K562 (cell line): ENCODE data around the gene C22orf39. TPM values are rescaled to one million over a fixed set of nuclear protein-coding genes. Genes with fewer than 3 reads are reported as not detected.

ENCODE experiments used
- ATAC-seq: fragments of 200-7000 bp; cut with Tn5 transposase; 3 replicates; pipeline ENCODE4 v1.9.1; 2020; ENCODE audit warnings: moderate library complexity
- BruUV-seq: library from RNA; stranded (reverse); fragments of 400-500 nt; replicated peaks from 2 replicates; lab custom pipeline; 2021; lab: Mats Ljungman, UMichigan
- CTCF ChIA-PET: fragments of 300-600 bp; formaldehyde crosslinking; extraction: SDS; loops from one replicate; lab custom pipeline; 2021; ENCODE audit warnings: low intra/inter-chr PET ratio; lab: Yijun Ruan, JAX
- POLR2A ChIA-PET: fragments of 300-600, 350-650 bp; sonication (Branson Sonifier 250); formaldehyde crosslinking; extraction: SDS; loops from one replicate; lab custom pipeline; 2021; ENCODE audit warnings: antibody characterized with exemption, inconsistent platforms; lab: Yijun Ruan, JAX
- DNase-seq, 4 experiments: peaks; one replicate each; pipeline versions ENCODE4 v3.0.0 to v3.0.0-alpha.2; 2011 to 2018; ENCODE audit warnings: low spot score in 3 of 4, mixed read lengths in 3 of 4; ENCODE audit errors: extremely low read depth in 1 of 4
- FAIRE-seq: peaks from 2 replicates; lab custom pipeline; 2011; peaks lifted over from hg19 to GRCh38; lab: Jason Lieb, UNC
- H2AFZ ChIP-seq: 2 replicates; pipeline ENCODE4 v1.6.0; 2011; ENCODE audit warnings: low read depth, low read length, control low read depth, inconsistent platforms
- H3K27ac ChIP-seq: fragments of 200-600 bp; 3 replicates; pipeline ENCODE4 v1.8.0; 2011; ENCODE audit warnings: low read depth, mild to moderate bottlenecking, control low read depth, inconsistent platforms, low read length, moderate library complexity, mixed read lengths; ENCODE audit errors: extremely low read depth
- H3K27me3 ChIP-seq, 2 experiments: fragments of 300-600 bp in 1 of 2; 2 replicates in 1 of 2; 3 replicates in 1 of 2; pipeline versions ENCODE4 v1.6.0 to v1.8.0; 2011; ENCODE audit warnings: inconsistent platforms in 2 of 2, low read length in 2 of 2, mild to moderate bottlenecking in 1 of 2, mixed read lengths in 1 of 2, moderate library complexity in 1 of 2; ENCODE audit not compliant: control insufficient read depth in 2 of 2, insufficient read depth in 2 of 2
- H3K36me3 ChIP-seq: fragments of 300-600 bp; 3 replicates; pipeline ENCODE4 v1.8.0; 2011; ENCODE audit warnings: mild to moderate bottlenecking, low read length, inconsistent platforms; ENCODE audit not compliant: control insufficient read depth, insufficient read depth
- H3K4me1 ChIP-seq, 2 experiments: fragments of 200-600 bp in 1 of 2; replicated peaks in 1 of 2; 2 replicates in 1 of 2; 3 replicates in 1 of 2; pipeline versions ENCODE4 v1.5.1 to v1.8.0; 2011; ENCODE audit warnings: inconsistent platforms in 2 of 2, low read length in 2 of 2, mild to moderate bottlenecking in 1 of 2, mixed read lengths in 1 of 2, moderate library complexity in 1 of 2; ENCODE audit not compliant: control insufficient read depth in 2 of 2, insufficient read depth in 2 of 2
- H3K4me2 ChIP-seq: 2 replicates; pipeline ENCODE4 v1.6.1; 2011; ENCODE audit warnings: low read length, control low read depth, inconsistent platforms, mixed read lengths; ENCODE audit not compliant: insufficient read depth
- H3K4me3 ChIP-seq: fragments of 200-600 bp; sonication (generic), shearing (Covaris generic); 2 replicates; pipeline ENCODE4 v1.5.1; 2016; ENCODE audit warnings: control low read depth, inconsistent platforms
- H3K79me2 ChIP-seq: fragments of 200-600 bp; 3 replicates; pipeline ENCODE4 v1.8.0; 2011; ENCODE audit warnings: low read length, inconsistent platforms; ENCODE audit not compliant: control insufficient read depth, insufficient read depth
- H3K9ac ChIP-seq, 2 experiments: 2 replicates each; pipeline versions ENCODE4 v1.6.0 to v1.6.1; 2011; ENCODE audit warnings: low read depth in 2 of 2, low read length in 2 of 2, control low read depth in 1 of 2, inconsistent platforms in 1 of 2, mild to moderate bottlenecking in 1 of 2, mixed read lengths in 1 of 2; ENCODE audit not compliant: insufficient read depth in 1 of 2
- H3K9me1 ChIP-seq: one replicate; pipeline ENCODE4 v1.6.0; 2011; ENCODE audit warnings: inconsistent platforms, mild to moderate bottlenecking, low read length, moderate library complexity; ENCODE audit not compliant: control insufficient read depth, insufficient read depth
- H3K9me3 ChIP-seq: replicated peaks from 2 replicates; pipeline ENCODE4 v1.5.1; 2011; ENCODE audit warnings: low read depth, low read length, inconsistent platforms; ENCODE audit not compliant: control insufficient read depth, insufficient read depth
- H4K20me1 ChIP-seq: replicated peaks from 2 replicates; pipeline ENCODE4 v1.6.1; 2011; ENCODE audit warnings: low read length, inconsistent platforms, mixed read lengths; ENCODE audit not compliant: control insufficient read depth, insufficient read depth
- FOXK2 ChIP-seq, 2 experiments: fragments of 450-650 bp; IDR thresholded peaks in 1 of 2; conservative IDR thresholded peaks in 1 of 2; 2 replicates each; pipeline ENCODE4 v1.6.1; 2016; ENCODE audit warnings: low read depth in 2 of 2, mild to moderate bottlenecking in 1 of 2
- GTF2A2 ChIP-seq: IDR thresholded peaks from 2 replicates; pipeline ENCODE4 v1.6.1; 2016; ENCODE audit warnings: mild to moderate bottlenecking, missing genetic modification characterization, missing compliant biosample characterization
- MECOM ChIP-seq: fragments of 250-450 bp; sonication (Bioruptor Pico); IDR thresholded peaks from 2 replicates; pipeline ENCODE4 v1.8.0; 2022; ENCODE audit warnings: inconsistent platforms
- POLR2AphosphoS5 ChIP-seq: IDR thresholded peaks from 2 replicates; pipeline ENCODE4 v1.6.1; 2011; ENCODE audit warnings: mild to moderate bottlenecking, low read depth, low read length, moderate library complexity; ENCODE audit not compliant: control insufficient read depth, insufficient read depth
- SNIP1 ChIP-seq: fragments of 450-650 bp; IDR thresholded peaks from 2 replicates; pipeline ENCODE4 v1.7.1; 2017; ENCODE audit warnings: low read depth, mild to moderate bottlenecking
- ZFX ChIP-seq: sonication (generic); formaldehyde crosslinking; IDR thresholded peaks from 2 replicates; pipeline ENCODE4 v1.8.0; 2022; ENCODE audit warnings: mild to moderate bottlenecking, missing genetic modification reagents, moderate library complexity
- ZNF3 ChIP-seq: fragments of 250-450 bp; sonication (Bioruptor Pico); IDR thresholded peaks from 2 replicates; pipeline ENCODE4 v1.5.0; 2021; ENCODE audit warnings: mild to moderate bottlenecking, moderate library complexity
- ZNF384 ChIP-seq: IDR thresholded peaks from 2 replicates; pipeline ENCODE4 v1.6.1; 2012; ENCODE audit warnings: low read depth, low read length, improper control_type of control experiment
- ZNF668 ChIP-seq: fragments of 250-450 bp; sonication (Bioruptor Pico); IDR thresholded peaks from 2 replicates; pipeline ENCODE4 v1.8.0; 2022; ENCODE audit warnings: mild to moderate bottlenecking, inconsistent platforms
- WGBS: fragments of 100-300 bp; shearing (Covaris generic); methylation state at CpG from one replicate; pipeline ENCODE4 v1.1.6; 2016; ENCODE audit warnings: low coverage, mixed read lengths; ENCODE audit not compliant: insufficient coverage; ENCODE audit errors: missing lambda C conversion rate; 5-methylcytosine and 5-hydroxymethylcytosine counted together
- in situ Hi-C: fragments of 300-500 bp; cut with MboI; formaldehyde crosslinking; loops from 4 replicates; pipeline ENCODE4 v1.15.0; 2018; ENCODE audit warnings: inconsistent platforms, mixed read lengths
- intact Hi-C: fragments of 100-400 bp; cut with micrococcal nuclease; formaldehyde crosslinking; loops from 2 replicates; pipeline ENCODE4 v1.14.2; 2022
- polyA plus RNA-seq, 8 experiments: library from polyadenylated mRNA; depleted of rRNA in 4 of 8; stranded (reverse) in 5 of 8; unstranded in 3 of 8; fragments of >200 nt; fragmentation: Nextera tagmentation in 2 of 8; fragmentation: Illumina TruSeq in 1 of 8; extraction: Ambion mirVana in 2 of 8; extraction: Trizol in 1 of 8; gene quantifications; 2 replicates each; pipeline versions ENCODE4 v1.2.1 to v1.2.3, GENCODE V29; 2011 to 2014; ENCODE audit warnings: inconsistent platforms in 1 of 8, missing spikeins in 1 of 8
- total RNA-seq, 7 experiments: library from RNA; depleted of rRNA in 6 of 7; stranded (reverse); fragments of >200 nt in 6 of 7; fragmentation: Illumina TruSeq in 2 of 7; extraction: Trizol in 2 of 7; gene quantifications; 2 replicates each; pipeline versions ENCODE4 v1.2.1 to v1.2.3, GENCODE V29; 2011 to 2021; ENCODE audit warnings: low replicate concordance in 1 of 7
- TF ChIP-seq, protein P1 (sequence below), 2 experiments: fragments of 450-650 bp; IDR thresholded peaks; 2 replicates each; pipeline ENCODE4 v1.6.1; 2016

C22orf39 gene
- total and polyA plus RNA-seq, 9 of the 15 experiments (the other 6 are each of a cell fraction or from before 2014, with no cell fraction given) = 20.4 to 139 (median 66.8) TPM

DNA sequence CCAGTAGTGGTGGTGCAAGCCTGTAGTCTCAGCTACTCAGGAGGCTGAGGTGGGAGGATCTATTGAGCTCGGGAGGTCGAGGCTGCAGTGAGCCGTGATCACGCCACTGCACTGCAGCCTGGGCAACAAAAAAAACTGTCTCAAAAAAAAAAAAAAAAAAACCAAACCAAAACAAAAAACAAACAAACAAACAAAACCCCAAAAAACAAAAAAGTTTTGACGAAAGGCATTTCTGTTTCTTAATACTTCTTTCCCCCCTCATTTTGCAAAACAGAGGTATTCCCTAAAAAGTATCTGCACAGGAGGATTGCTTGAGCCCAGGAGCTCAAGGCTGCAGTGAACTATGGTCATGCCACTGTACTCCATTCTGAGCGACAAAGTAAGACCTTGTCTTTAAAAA lies 27.2 kb downstream of the C22orf39 start:
- WGBS = 58% methylated on average over 6 of the region's 6 CpGs
- FAIRE-seq = no peak
- ChIA-PET POLR2A (interaction anchor here (0.5 to 10.1 kb wide), 10 partner anchors 11 to 662 kb away, joined by 3 to 212 read pairs (median 5); partner anchors contain the start of genes C22orf39, CDC45, HIRA and MRPL40), CTCF (interaction anchor here (0.7 kb wide), 1 partner anchor 23 kb away, joined by 3 read pairs; no protein-coding TSS in a partner anchor)
- Histone ChIP-seq H3K36me3 (peaks cover 39% of the 10 kb centered on the region), H3K27ac (peak overlapping the region; percentile 64; the same call in 1 of the 3 replicates), H3K9me3 (no peaks in the 10 kb centered on the region), H3K9ac (no peak overlapping the region), H3K79me2 (peaks cover 100% of the 10 kb centered on the region), H3K9me1 (peaks cover 24% of the 10 kb centered on the region), H4K20me1 (peaks cover 65% of the 10 kb centered on the region), H3K27me3 (no peaks in the 10 kb centered on the region), H2AFZ (no peak overlapping the region), H3K4me3 (no peak overlapping the region), H3K4me1 (peaks cover 44 to 54% of the 10 kb centered on the region in 2 experiments), H3K4me2 (no peak overlapping the region)
- no TSS peak for BruUV-seq
- TF ChIP-seq, protein P1, sequence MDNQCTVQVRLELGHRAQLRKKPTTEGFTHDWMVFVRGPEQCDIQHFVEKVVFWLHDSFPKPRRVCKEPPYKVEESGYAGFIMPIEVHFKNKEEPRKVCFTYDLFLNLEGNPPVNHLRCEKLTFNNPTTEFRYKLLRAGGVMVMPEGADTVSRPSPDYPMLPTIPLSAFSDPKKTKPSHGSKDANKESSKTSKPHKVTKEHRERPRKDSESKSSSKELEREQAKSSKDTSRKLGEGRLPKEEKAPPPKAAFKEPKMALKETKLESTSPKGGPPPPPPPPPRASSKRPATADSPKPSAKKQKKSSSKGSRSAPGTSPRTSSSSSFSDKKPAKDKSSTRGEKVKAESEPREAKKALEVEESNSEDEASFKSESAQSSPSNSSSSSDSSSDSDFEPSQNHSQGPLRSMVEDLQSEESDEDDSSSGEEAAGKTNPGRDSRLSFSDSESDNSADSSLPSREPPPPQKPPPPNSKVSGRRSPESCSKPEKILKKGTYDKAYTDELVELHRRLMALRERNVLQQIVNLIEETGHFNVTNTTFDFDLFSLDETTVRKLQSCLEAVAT (IDR thresholded peaks at IDR 0.05) = peak in 1 of 2 experiments; percentile 54; a peak in 2 of 4 replicates
- TF ChIP-seq GTF2A2 (tag) = 0 out of 2 replicates have a peak, but pooled peaks have one; percentile 11
- peak; percentile 81; the same call in 1 of the 2 replicates for TF ChIP-seq ZNF668 (CRISPR knock-in tag)
- TF ChIP-seq ZFX (CRISPR knock-in tag) = no peak
- peak; percentile 33; the same call in 1 of the 2 replicates for TF ChIP-seq ZNF384
- TF ChIP-seq MECOM (CRISPR knock-in tag) = 0 out of 2 replicates have a peak, but pooled peaks have one; percentile 39
- TF ChIP-seq POLR2AphosphoS5 = no peak
- TF ChIP-seq FOXK2 (conservative IDR thresholded peaks at IDR 0.05 in 1 of 2, IDR thresholded peaks at IDR 0.05 in 1 of 2; ENCODE audit: low read depth in 2 of 2) = peak in 1 of 2 experiments; percentile 0; a peak in 1 of 4 replicates
- 0 out of 2 replicates have a peak, but pooled peaks have one; percentile 24 for TF ChIP-seq SNIP1
- no peak for TF ChIP-seq ZNF3 (CRISPR knock-in tag)
- no peak for ATAC-seq
- no peak for DNase-seq
- in situ Hi-C loops = no loop called here
- intact Hi-C loops = no loop called here
